AG04450 (cell line): Measurements from ENCODE around the gene DARS1. TPM values are rescaled to one million over a fixed set of nuclear protein-coding genes. Genes with fewer than 3 reads are reported as not detected.

Source experiments
- CTCF ChIA-PET: fragments of 300-600, 350-600 bp; formaldehyde crosslinking; extraction: SDS; loops from one replicate; lab custom pipeline; 2022; ENCODE audit warnings: antibody characterized with exemption, inconsistent platforms; lab: Charles Lee
- POLR2A ChIA-PET: fragments of 350-600 bp; formaldehyde crosslinking; extraction: SDS; loops from one replicate; lab custom pipeline; 2021; ENCODE audit warnings: antibody characterized with exemption, inconsistent platforms; lab: Yijun Ruan, JAX
- DNase-seq: peaks from one replicate; pipeline ENCODE4 v3.0.0-alpha.2; 2011; ENCODE audit warnings: low read depth, low spot score
- H3K27ac ChIP-seq: one replicate; pipeline ENCODE4 v1.5.1; 2012; ENCODE audit warnings: low read depth, low read length, control low read depth
- H3K27me3 ChIP-seq: one replicate; pipeline ENCODE4 v1.6.0; 2012; ENCODE audit warnings: low read length; ENCODE audit not compliant: control insufficient read depth, insufficient read depth
- H3K4me3 ChIP-seq: 2 replicates; pipeline ENCODE4 v1.5.1; 2011; ENCODE audit warnings: mild to moderate bottlenecking, low read depth, low read length, control low read depth
- H3K9me3 ChIP-seq: 2 replicates; pipeline ENCODE4 v1.5.1; 2012; ENCODE audit warnings: low read length; ENCODE audit not compliant: control insufficient read depth, insufficient read depth
- polyA plus RNA-seq: library from polyadenylated mRNA; depleted of rRNA; stranded (reverse); fragments of >200 nt; gene quantifications from 2 replicates; pipeline ENCODE4 v1.2.3, GENCODE V29; 2011
- TF ChIP-seq, protein P1 (sequence below): IDR thresholded peaks from 2 replicates; pipeline ENCODE4 v1.5.1; 2011; ENCODE audit warnings: low read depth, low read length, control low read depth, inconsistent platforms

The DARS1 gene
- polyA plus RNA-seq, 1 experiment, result 91.6 TPM

- H3K27me3 ChIP-seq, result peaks cover 2% of the 10 kb centered on the region
- H3K4me3 ChIP-seq, result no peak overlapping the region
- POLR2A ChIA-PET, result no interaction called here
- CTCF ChIA-PET, result no interaction called here
- H3K9me3 ChIP-seq, result no peaks in the 10 kb centered on the region
- no peak overlapping the region for H3K27ac ChIP-seq
- no peak for DNase-seq
- TF ChIP-seq, protein P1, sequence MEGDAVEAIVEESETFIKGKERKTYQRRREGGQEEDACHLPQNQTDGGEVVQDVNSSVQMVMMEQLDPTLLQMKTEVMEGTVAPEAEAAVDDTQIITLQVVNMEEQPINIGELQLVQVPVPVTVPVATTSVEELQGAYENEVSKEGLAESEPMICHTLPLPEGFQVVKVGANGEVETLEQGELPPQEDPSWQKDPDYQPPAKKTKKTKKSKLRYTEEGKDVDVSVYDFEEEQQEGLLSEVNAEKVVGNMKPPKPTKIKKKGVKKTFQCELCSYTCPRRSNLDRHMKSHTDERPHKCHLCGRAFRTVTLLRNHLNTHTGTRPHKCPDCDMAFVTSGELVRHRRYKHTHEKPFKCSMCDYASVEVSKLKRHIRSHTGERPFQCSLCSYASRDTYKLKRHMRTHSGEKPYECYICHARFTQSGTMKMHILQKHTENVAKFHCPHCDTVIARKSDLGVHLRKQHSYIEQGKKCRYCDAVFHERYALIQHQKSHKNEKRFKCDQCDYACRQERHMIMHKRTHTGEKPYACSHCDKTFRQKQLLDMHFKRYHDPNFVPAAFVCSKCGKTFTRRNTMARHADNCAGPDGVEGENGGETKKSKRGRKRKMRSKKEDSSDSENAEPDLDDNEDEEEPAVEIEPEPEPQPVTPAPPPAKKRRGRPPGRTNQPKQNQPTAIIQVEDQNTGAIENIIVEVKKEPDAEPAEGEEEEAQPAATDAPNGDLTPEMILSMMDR, result no peak
Measured at GRCh38 chr2:136000502-136000901, 15.1 kb upstream of the DARS1 start.

DNA sequence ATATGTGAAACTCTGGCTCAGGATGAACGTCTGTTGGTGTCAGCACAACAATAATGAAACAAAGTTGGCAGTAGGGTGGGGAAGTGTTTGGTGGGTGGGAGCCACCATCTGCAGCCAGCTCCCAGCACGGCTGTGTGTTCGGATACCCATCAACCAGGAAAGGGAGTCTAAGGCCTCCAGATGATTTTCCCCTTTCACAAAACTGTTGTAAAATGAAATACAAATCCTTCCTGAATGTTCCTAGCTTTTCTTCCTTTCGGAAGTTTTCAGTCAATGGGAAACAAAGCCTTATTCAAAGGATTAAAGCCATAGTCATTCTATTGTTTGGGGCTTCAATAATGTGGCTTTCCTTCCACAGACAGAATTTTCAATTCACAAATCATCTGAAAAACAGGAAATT lies 14.5 kb upstream of the DARS1 start:
- no peak overlapping the region for H3K27ac ChIP-seq
- ChIA-PET CTCF (no interaction called here), POLR2A (no interaction called here)
- H3K4me3 ChIP-seq, result no peak overlapping the region
- H3K9me3 ChIP-seq, result no peaks in the 10 kb centered on the region
- no peak for DNase-seq
- H3K27me3 ChIP-seq, result peaks cover 2% of the 10 kb centered on the region
- TF ChIP-seq, protein P1, result no peak

GRCh38 chr2:135998879-135999278 lies 13.5 kb upstream of the DARS1 start:
- Histone ChIP-seq H3K4me3 (no peak overlapping the region), H3K9me3 (no peaks in the 10 kb centered on the region), H3K27me3 (peaks cover 2% of the 10 kb centered on the region), H3K27ac (no peak overlapping the region)
- TF ChIP-seq, protein P1, result no peak
- ChIA-PET CTCF (interaction anchor here (0.7 to 1.6 kb wide), 3 partner anchors 21 to 85 kb away, joined by 3 to 4 read pairs (median 4); no protein-coding TSS in a partner anchor), POLR2A (no interaction called here)
- no peak for DNase-seq

DNA sequence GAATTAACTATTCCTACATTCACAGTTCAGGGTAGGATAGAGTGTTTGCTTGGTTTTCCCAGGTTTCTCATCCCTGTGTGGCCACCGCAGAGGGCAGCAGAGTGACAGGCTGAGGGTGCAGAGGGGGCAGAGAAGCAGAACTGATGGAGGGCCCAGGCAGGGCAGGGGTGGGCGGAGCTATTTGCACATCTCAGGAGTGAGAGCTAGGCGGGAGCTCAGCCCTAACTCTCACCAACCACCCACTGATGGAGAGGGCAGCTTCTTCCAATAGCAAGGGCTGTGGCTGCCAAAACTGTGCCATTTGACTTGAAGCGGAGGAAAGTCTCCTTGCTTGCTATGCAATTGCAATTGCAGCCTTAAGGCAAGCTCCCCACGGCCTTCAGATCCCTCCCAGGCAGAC lies 12.0 kb upstream of the DARS1 start:
- POLR2A ChIA-PET, result no interaction called here
- CTCF ChIA-PET, result interaction anchor here (1.0 to 1.6 kb wide), 2 partner anchors 14 to 84 kb away, joined by 3 to 4 read pairs; no protein-coding TSS in a partner anchor

GRCh38 chr2:135996304-135996703 lies 10.9 kb upstream of the DARS1 start:
- CTCF ChIA-PET, result no interaction called here
- Histone ChIP-seq H3K9me3 (no peaks in the 10 kb centered on the region), H3K4me3 (no peak overlapping the region), H3K27ac (no peak overlapping the region), H3K27me3 (no peaks in the 10 kb centered on the region)
- TF ChIP-seq, protein P1, result no peak
- no peak for DNase-seq
- POLR2A ChIA-PET, result no interaction called here

More for the DNA sequence above, 12.0 kb upstream of the DARS1 start:
- H3K27me3 ChIP-seq, result peaks cover 2% of the 10 kb centered on the region
- no peak overlapping the region for H3K27ac ChIP-seq
- H3K9me3 ChIP-seq, result no peaks in the 10 kb centered on the region
- no peak for DNase-seq
- TF ChIP-seq, protein P1, result no peak
- no peak overlapping the region for H3K4me3 ChIP-seq
